Fibroblast of lung (primary cell): ENCODE results near the gene ZC3H14.

Experiments
- CTCF ChIP-seq, 2 donors: IDR thresholded peaks in 1 of 2; conservative IDR thresholded peaks in 1 of 2; 1 replicate in 1 of 2; 2 replicates in 1 of 2; pipeline ENCODE4 v1.5.1; 2011 to 2012; ENCODE audit warnings: low read length in 2 of 2, control low read depth in 1 of 2, inconsistent platforms in 1 of 2, low read depth in 1 of 2, mild to moderate bottlenecking in 1 of 2
- EZH2 ChIP-seq: IDR thresholded peaks from 2 replicates; pipeline ENCODE4 v1.5.1; 2012; ENCODE audit warnings: low read length, control low read depth, mild to moderate bottlenecking; ENCODE audit errors: missing control alignments

- TF ChIP-seq CTCF (conservative IDR thresholded peaks at IDR 0.05 in 1 of 2, IDR thresholded peaks at IDR 0.05 in 1 of 2; ENCODE audit: low read depth in 1 of 2, low read length in 2 of 2), result peak in 1 of 2 donors; percentile 36
- TF ChIP-seq EZH2, result no peak
These were observed 11.6 kb upstream of the ZC3H14 start for GRCh38 chr14:88551094-88551870.
